COLO668 (cell line): ENCODE data around the gene TEN1.
A peak's percentile ranks its signal among the peaks of the same experiment; 100 is the strongest.

Experiments used
- DNase-seq: peaks from one replicate; lab custom pipeline; 2025; ENCODE audit not compliant: unreplicated experiment; lab: John Stamatoyannopoulos, UW

Gene TEN1

GRCh38 chr17:75976175-75976848, 2.7 kb upstream of the TEN1 start:
- DNase-seq: no peak

GRCh38 chr17:75979705-75980187, 706 bp downstream of the TEN1 start:
- DNase-seq: no peak

- DNase-seq: no peak
Observed at GRCh38 chr17:75980188-75981018, 1.4 kb downstream of the TEN1 start.

- no peak for DNase-seq
Observed at GRCh38 chr17:75981019-75981615, 2.1 kb downstream of the TEN1 start.

- DNase-seq: no peak
Observed at GRCh38 chr17:75983501-75984181, 4.6 kb downstream of the TEN1 start.

GRCh38 chr17:75985986-75986385, 6.9 kb downstream of the TEN1 start:
- DNase-seq: no peak

- DNase-seq: no peak
Observed at GRCh38 chr17:75987041-75987440, 8.0 kb downstream of the TEN1 start.

- no peak for DNase-seq
Observed at GRCh38 chr17:75991396-75991795, 12.4 kb downstream of the TEN1 start.

- no peak for DNase-seq
Observed at GRCh38 chr17:75994802-75995370, 15.8 kb downstream of the TEN1 start.

- no peak for DNase-seq
Observed at GRCh38 chr17:75995385-75995925, 16.4 kb downstream of the TEN1 start.

- no peak for DNase-seq
Observed at GRCh38 chr17:75996665-75997590, 17.9 kb downstream of the TEN1 start.

- no peak for DNase-seq
Observed at GRCh38 chr17:75998327-75998795, 19.3 kb downstream of the TEN1 start.

- peak; percentile 33 for DNase-seq
Observed at GRCh38 chr17:76000016-76000754, 21.1 kb downstream of the TEN1 start.

- DNase-seq: no peak
Observed at GRCh38 chr17:76000755-76001521, 21.9 kb downstream of the TEN1 start, which contains the start of gene CDK3. CDK3 (plus strand) TSS chr17:76000855; CDS start chr17:76001426, 571 bp downstream.

GRCh38 chr17:76002100-76002499, 23.1 kb downstream of the TEN1 start:
- DNase-seq: no peak

- no peak for DNase-seq
Observed at GRCh38 chr17:76003915-76004314, 24.9 kb downstream of the TEN1 start.

GRCh38 chr17:76004750-76005262, 25.8 kb downstream of the TEN1 start:
- DNase-seq: no peak
